HG03135 (cell line): ENCODE measurements around the gene RAD51B.

Experiments used
- ATAC-seq: cut with Tn5 transposase; IDR thresholded peaks from one replicate; pipeline ENCODE4 v1.9.1; 2021; ENCODE audit warnings: mild to moderate bottlenecking, moderate library complexity; ENCODE audit not compliant: unreplicated experiment

The RAD51B gene

DNA sequence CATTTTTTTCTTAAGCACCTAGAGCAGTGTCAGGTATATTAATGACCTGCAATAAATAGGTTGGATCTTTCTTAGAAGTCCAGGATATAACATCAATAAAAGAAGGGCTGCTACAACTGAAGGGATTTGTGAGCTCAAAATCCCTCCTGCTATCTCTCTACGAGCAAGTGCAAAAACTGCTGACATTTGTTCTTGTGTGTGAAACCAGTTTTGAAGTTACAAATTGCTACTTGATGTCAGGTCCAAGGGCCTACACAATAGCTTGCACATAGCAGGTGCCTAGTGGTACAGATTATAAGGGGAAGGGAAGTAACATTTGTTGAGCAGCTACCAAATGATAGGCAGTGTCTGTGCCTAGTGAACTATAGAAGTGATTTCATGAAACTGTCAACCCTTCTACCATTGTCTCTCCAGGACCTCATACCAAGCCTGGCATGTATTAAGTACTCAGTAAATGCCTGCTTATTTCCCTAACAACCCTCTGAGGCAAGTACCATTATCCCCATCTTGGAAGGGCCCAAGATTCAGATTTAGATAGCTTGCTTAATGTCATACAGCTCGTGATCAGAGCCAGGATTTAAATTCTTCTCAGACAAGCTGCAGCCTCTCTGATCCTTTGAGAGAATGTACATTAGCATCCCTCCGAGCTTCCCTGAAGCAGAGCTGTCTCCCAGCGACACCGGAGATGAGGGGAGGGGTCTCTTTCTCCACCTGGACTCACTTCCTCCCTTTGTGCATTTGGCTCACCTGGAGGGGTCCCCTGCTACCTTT is 673.0 kb downstream of the RAD51B start:
- no peak for ATAC-seq

DNA sequence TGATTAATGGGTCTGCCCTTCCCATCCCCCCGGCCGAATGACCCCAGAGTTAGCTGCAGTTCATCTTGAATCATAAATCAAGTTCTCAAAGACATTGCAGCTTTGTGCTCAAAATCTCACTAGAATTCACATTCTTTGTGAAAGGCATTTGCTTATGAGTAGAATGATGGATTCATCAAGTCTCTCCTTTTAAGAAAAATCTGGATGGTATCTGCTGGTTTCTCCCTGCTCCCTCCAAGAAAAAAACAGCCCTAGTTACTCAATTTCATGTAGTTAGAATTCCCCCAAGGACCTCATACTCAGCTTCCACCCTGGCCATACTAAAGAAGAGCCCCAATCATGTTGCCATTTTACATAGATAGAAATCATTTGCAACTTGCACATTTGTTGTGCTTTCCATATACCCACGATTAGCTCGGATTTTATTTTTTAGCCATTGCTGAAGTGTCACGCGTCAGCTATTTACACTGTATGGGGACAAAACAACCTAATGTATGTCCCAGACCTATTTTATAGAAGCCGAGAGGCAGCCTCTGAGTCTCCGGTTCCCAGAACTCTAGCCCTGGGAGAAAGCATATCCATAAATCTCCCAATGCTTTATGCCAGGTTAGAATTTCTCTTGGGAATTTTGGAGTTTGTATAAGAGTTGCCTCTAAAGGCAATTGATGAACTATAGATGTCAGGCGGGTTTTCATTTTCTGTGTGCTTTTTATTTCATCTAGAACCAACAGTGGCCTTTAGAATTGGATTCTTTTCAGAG is 673.8 kb downstream of the RAD51B start:
- ATAC-seq: no peak

DNA sequence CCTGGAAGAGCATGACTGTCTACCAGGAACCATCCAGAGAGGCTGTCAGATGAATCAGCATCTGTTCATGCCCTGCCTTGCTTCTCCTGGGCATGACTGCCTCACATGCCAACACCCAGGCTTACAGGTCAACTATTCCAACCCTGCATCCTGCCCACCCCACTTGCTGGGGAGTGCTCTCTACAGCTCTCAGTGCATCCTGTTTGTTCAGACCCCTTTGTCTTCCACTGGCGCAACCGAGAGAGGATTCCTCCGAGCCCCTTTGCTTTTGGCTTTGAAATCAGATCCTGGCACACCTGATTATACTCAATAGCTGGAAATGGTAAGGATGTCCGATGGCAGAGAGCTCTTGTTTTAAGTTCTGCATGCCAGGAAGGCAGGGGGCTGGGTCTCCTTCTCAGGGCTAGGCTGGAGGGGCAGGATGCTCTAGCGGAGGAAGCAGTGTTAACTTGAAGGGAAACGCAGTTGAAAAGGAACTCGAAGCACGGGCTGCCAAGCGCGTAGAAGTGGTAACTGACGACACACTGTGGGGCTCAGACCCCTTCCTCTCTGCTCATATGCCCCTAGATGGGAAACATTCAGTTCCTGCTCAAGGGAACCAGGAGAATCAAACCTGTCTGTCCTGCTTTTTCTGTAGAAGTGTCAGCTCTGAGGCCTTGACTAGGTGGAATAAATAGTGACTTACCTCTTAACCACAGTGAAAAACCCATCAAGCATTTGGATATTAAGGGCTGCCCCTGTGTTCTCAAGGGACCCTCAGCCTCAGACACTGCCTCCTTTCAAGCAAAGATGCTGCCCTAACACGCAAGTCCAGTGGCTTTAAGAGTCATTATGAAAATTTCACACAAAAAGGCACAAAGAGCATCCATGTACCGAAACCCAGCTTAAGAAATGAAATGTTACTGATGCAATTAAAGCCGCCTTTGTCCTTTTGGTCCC is 675.8 kb downstream of the RAD51B start:
- ATAC-seq: no peak

DNA sequence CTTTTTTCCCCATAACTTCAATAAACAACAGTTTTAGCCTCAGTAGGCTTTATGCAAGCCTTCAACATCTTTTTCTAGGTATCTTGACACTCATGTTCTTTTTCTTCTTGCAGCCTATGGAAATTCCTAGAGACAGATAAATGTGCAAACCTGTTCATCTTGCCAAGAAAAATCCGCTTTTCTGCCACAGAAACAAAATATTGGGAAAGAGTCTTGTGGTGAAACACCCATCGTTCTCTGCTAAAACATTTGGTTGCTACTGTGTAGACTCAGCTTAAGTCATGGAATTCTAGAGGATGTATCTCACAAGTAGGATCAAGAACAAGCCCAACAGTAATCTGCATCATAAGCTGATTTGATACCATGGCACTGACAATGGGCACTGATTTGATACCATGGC is 677.4 kb downstream of the RAD51B start:
- no peak for ATAC-seq

DNA sequence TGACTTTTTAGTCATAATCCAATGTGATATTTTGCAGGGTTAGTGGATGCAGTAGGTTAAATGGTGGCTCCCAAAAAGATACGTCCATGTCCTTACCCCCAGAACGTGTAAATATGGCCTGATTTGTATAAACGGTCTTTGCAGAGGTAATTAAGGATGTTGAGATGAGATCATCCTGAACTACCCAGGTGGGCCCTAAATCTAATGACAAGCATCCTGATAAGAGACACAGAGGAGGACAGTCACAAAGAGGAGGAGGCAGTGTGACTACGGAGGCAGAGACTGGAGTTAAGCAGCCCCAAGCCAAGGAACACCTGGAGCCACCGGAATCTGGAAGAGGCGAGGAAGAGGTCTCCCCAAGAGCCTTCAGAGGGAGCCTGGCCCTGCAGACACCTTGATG is 679.9 kb downstream of the RAD51B start:
- ATAC-seq: no peak

DNA sequence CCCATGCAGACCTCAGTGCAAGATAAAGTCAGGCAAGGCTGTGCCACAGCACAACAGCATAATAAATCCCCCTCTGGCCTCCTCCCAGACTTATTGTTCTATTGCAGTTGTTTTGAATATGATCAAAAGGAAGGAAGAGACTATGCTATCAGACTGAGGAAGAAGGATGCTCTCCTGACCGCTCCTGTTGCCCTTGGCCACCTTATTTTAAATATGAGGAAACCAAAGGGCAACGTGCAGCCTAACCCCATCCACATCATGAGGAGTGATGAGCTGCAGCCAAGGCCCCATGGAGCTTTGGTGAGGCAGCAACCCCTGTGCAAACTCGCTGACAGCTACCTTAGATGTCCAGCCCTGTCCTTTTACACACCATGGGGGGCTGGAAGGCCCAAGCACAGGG is 681.6 kb downstream of the RAD51B start:
- ATAC-seq: no peak

DNA sequence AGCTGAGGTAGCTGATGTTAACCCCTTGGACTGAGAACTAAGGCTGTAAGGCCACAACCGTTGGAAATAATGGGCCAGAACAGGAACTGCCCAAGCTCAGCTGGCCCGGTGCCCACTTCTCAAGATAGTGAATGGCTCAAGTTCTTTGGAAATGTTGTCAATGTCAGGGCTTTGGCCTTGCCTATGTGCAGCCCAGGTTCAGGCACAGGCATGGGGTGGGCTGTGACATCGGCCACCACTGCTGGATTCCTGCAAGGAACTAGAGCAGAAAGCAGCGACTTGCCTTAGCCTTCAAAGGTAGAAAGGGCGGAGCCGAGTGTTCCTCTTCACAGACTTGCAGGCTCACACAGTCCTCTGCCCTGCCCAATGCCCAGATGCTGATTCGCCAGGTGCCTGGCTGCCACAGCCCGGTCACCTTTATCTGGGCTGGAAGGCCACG is 682.1 kb downstream of the RAD51B start:
- no peak for ATAC-seq

DNA sequence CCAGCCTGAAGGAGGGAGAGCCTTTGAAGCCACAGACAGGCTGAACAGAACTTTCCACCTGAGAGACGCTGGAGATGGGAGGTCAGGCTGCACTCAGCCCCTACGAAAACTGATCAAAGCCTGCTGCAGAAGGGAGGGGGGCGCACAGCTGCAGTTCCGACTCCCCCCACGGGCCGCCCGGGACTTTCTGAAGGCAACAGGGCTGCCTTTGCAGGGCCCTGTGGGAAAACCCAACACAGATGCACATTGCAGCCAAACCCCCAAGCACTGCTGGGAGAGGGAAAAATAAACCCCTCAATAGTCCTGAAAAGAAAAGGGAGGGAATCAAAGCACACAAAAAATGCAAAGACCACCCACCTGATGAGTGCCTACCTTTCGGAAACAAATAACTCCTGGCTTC is 682.7 kb downstream of the RAD51B start:
- no peak for ATAC-seq

DNA sequence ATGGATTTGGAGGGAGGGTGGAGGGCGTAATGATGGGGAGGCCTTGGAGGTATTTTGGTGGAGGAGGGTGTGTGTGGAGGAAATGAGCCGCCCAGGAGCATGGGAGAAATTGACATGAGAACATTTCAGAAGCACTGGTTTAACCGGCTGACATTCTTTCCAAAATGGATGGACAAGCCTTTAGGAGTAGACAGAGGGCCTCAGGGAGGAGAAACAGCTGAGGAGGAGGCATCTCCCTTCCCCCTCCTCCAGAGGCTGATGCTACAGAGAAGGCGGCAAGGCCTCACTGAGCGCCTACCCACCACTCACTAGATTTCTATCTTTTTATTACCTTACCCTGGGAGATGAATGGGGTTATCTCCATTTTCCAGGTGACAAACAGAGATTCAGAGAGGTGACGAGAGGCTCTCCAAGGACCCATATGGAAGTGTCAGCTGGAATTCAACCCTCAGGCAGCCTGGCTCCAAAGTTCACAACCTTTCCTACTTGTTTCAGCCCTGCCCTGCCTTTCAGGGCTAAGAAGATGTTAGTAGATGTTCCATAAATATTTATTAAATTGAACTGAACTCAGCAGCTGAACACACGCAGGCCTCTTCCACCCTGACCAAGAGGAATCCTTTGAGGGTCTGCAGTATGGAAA is 683.7 kb downstream of the RAD51B start:
- no peak for ATAC-seq

DNA sequence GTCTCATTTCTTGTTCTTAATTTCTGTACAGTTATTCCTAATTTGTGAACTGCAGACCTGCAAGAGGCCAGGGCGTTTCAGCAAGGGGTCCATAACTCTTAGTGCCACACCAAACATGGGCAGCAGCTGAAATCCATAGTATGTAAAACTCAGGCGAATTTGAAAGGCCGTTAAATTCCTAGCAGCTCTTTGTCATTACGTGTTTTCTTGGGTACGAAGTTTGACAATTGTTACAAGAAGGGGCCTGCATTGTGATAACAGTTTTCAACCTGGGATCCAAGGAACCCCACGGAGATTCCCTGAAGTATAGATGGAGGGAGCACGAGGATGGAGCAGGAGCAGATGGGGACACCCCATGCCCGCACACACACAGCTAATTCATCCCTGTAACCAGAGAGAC is 685.3 kb downstream of the RAD51B start:
- no peak for ATAC-seq

DNA sequence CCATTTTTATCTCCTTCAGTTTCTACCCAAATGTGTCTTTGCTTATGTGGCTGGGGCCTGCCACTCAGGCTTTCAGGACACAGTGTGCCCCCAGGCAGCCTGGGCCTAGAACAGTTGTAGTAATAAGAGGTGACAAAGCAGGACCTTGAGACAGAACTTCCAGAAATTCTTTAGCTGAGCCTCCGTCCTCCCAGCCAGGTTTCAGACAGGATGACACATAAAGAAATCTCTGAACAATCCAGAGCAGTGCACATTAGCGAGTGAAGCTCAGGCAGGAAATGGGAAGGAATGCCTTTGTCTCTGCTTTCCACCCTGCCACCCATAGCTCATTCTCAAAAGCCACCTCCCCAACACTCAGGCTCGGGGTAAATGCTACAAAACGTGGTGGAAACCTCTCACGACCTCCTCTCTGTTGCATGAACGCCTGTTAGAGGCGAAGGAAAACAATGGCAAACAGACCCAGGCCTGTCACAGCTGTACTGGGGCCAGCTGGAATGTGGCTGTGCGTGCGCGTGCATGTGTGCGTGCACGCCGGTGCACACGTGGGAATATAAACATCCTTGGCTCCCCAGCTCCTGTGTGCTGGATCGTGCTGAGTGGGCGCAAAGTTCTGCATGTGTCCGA is 686.6 kb downstream of the RAD51B start:
- ATAC-seq: peak; percentile 6

DNA sequence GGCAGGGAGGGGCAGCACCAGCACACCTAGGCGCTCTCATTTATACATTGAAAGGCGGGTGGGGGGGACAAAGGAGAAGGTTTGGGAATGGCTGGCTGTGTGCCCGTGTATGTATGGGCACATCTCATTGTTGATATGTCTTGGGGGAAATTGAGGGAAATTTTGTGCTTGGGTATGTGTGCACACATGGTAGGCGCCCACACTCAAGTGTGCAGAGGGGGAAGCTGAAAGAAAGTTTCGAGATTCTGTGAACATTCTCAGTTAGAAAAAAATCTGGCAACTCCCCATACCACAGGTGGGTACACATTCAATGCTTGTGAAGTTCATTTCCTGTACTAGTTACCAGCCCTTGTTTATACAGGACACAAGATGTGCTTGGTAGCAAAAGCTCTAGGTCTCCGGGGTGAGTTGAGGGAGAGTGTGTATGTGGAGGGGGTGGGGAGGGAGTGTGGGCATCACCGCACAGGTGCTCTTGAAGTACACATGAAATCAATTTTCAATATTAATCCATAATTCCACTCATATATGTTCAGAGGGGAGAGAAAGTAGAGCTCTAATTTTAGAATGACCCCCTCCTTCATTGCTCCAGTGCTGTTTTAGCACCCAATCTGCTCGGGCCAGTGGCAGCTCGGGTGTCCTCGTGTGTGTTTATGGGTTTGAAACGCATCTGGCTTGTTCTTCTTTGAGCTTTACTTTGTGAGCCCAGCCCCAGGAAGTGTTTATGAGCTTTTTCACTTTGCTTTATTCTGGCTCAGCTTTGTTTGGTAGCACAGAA is 687.3 kb downstream of the RAD51B start:
- ATAC-seq: peak; percentile 60

DNA sequence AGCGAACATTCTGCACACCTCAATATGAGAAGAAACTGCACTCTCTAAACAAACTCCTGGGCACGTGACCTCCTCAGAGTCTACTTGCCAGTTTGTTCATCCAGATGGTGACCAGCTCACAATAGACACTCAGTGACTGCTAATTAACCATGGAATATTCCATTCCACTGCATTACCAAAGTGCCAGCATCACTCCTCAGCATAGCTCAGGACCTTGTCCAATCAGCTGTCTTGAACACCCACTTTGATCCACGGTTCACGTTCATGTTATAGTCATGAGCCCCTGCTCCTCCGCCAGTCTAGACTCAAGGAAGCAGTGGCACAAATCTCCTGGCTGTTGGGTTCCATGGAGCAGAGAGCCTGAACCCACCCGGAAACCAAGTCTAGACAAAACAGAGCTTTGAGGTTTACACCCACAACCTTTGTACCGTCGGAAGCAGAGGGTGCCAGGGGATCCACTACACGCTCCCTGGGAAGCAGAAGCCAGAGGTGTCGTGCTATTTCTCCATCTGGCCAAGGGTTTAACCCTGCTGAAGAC is 688.0 kb downstream of the RAD51B start:
- no peak for ATAC-seq

DNA sequence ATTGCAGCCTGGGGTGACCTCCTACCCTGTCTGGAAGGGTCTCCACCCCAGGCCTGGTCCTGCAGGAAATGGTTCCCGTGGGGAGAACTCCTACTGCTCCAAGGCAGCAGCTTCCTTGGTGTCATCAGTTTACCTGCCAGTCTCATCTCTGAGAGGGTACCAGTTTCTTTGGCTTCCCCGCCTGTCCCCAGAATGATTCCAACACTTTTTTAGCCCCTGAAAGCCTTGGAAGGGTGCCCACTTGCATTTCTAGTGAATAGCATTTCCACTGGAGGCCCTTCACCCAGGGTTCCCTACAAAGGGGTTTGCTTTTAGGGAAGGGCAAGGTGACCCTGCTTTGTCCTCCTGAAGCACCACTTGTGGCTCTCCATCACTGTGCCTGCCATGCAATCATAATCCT is 689.0 kb downstream of the RAD51B start:
- ATAC-seq: no peak

DNA sequence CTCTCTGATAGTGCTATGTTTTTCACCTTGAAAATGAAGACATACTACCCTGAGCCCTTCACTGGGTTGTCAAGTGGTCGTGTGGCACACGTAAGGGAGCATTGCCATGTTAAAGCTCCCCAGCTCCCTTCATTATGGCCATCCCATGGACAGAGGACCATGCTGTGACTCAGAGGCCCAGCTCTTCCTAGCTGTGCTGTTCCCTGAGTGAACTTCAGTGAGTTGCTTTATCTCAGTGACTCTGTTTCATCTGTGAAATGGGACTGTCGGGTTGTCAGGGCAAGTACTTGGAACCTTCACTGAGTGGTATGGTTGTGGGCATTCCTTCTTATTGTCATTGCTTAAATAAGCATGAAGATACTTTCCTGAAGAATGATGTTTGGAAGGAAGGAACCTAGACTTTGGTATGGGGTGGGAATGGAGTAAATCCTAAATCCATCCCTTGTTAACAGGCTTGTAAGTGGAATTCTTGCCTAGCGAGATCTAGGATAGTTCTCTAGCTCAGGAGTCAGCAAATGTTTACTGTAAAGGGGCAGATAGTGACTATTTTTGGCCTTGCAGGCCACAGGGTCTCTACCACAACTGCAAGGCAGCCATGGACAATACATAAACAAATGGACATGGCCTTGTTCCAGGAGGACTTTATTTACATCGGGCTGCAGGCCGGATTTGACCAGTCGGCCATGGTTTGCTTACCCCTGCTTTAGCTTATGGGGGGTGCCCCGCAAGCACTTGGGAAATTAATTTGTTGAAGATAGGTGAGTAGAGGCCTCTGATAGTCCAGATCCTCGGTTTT is 689.8 kb downstream of the RAD51B start:
- ATAC-seq: no peak

DNA sequence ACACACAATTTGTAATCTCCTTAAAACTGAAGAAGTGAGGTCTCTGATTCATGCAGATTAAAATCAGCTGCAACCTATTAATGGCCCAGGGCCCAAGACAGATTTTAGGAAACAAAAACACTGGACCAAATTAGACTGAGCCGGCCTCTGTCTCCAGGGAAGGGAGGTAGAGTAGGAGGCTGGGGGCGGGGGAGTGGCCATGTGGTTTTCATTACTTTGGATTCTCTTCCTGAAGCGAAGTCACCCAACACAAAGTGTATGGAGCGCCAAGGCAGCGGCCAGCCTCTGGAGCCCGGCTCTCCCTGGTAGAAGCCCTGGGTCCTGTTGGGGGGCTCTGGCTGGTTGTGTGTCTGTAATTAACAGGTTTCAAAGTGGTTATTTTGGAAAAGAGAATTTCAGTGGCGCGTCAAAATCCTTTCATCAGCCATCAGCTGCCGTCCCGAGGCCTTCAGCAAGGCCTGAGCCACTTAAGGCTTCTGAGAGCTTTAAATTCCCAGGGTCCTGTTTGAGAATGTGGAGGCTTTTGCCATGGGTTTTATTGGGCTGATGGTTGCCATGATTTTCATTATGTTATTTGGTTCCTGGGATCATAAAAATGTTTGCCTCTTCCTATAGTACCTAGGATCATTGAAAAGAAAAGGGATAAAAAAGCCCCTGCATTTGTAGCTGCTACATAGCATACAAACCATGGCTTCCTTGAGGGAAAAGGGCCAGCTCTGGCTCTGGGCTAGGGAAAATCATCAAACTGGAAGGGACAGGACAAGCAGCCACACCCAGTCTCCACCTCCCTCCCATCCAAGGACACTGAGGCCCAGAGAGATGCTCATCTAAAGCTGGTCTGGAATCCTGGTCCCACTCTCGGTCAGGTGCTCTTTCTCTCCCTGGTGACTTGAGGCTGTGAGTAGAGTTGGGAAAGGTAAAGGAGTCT is 690.9 kb downstream of the RAD51B start:
- ATAC-seq: no peak
